Esophagus squamous epithelium (tissue), 5 donors: ENCODE measurements around the gene TPCN2. TPM values are rescaled to one million over a fixed set of nuclear protein-coding genes. Genes with fewer than 3 reads are reported as not detected.

Source experiments
- DNase-seq: peaks from one replicate; lab custom pipeline; 2025; lab: John Stamatoyannopoulos, UW
- H3K27ac ChIP-seq, 4 donors: fragments of 200-600 bp; sonication (generic); one replicate each; pipeline ENCODE4 v1.5.1; 2016 to 2019; ENCODE audit warnings: mild to moderate bottlenecking in 1 of 4
- H3K27me3 ChIP-seq, 4 donors: fragments of 200-600 bp; sonication (generic); 1 replicate in 3 of 4; 2 replicates in 1 of 4; pipeline versions ENCODE4 v1.5.1 to v1.6.0; 2017 to 2021; ENCODE audit warnings: antibody characterized with exemption in 1 of 4
- H3K36me3 ChIP-seq, 3 donors: fragments of 200-600 bp; sonication (generic); one replicate each; pipeline ENCODE4 v1.5.1; 2016 to 2019
- H3K4me1 ChIP-seq, 3 donors: fragments of 200-600 bp; sonication (generic); one replicate each; pipeline ENCODE4 v1.5.1; 2017 to 2019
- H3K4me3 ChIP-seq, 4 donors: fragments of 200-600 bp; sonication (generic); 1 replicate in 3 of 4; 2 replicates in 1 of 4; pipeline ENCODE4 v1.5.1; 2016 to 2019; ENCODE audit warnings: mild to moderate bottlenecking in 2 of 4, moderate library complexity in 1 of 4
- H3K9me3 ChIP-seq, 3 donors: fragments of 200-600 bp; sonication (generic); one replicate each; pipeline ENCODE4 v1.5.1; 2016 to 2019
- POLR2A ChIP-seq, 4 donors: fragments of 450-650 bp; IDR thresholded peaks; one replicate each; pipeline ENCODE4 v1.6.1; 2017; ENCODE audit warnings: antibody characterized with exemption in 4 of 4, mild to moderate bottlenecking in 4 of 4, moderate library complexity in 3 of 4
- WGBS, 2 donors: methylation state at CpG; one replicate each; pipeline ENCODE4 v1.1.5; 2018; 5-methylcytosine and 5-hydroxymethylcytosine counted together
- intact Hi-C: fragments of 100-400 bp; cut with DNase I; formaldehyde crosslinking; loops from one replicate; pipeline ENCODE4 v1.15.0; 2022
- total RNA-seq, 4 donors: library from RNA; depleted of rRNA; stranded (reverse); fragments of >200 nt; gene quantifications; one replicate each; pipeline ENCODE4 v1.1.0, GENCODE V29; 2016
- TF ChIP-seq, protein P1 (sequence below), 6 experiments: fragments of 450-650 bp in 4 of 6; fragments of 200-600 bp in 2 of 6; sonication (generic) in 2 of 6; IDR thresholded peaks; one replicate each; pipeline ENCODE4 v1.5.1; 2016 to 2019; ENCODE audit warnings: antibody characterized with exemption in 6 of 6, mild to moderate bottlenecking in 4 of 6, moderate library complexity in 4 of 6
- donor health status: DM: yes; HTN: yes; CAD: no.

Gene TPCN2
- total RNA-seq, 4 donors from 2014 or later = 7.9 to 12.0 (median 9.1) TPM

- peak overlapping the region in 1 of 4 donors; percentile 38 for H3K4me3 ChIP-seq
- no peaks in the 10 kb centered on the region for H3K9me3 ChIP-seq
- TF ChIP-seq, protein P1, sequence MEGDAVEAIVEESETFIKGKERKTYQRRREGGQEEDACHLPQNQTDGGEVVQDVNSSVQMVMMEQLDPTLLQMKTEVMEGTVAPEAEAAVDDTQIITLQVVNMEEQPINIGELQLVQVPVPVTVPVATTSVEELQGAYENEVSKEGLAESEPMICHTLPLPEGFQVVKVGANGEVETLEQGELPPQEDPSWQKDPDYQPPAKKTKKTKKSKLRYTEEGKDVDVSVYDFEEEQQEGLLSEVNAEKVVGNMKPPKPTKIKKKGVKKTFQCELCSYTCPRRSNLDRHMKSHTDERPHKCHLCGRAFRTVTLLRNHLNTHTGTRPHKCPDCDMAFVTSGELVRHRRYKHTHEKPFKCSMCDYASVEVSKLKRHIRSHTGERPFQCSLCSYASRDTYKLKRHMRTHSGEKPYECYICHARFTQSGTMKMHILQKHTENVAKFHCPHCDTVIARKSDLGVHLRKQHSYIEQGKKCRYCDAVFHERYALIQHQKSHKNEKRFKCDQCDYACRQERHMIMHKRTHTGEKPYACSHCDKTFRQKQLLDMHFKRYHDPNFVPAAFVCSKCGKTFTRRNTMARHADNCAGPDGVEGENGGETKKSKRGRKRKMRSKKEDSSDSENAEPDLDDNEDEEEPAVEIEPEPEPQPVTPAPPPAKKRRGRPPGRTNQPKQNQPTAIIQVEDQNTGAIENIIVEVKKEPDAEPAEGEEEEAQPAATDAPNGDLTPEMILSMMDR (IDR thresholded peaks at IDR 0.05) = no peak
- TF ChIP-seq POLR2A (IDR thresholded peaks at IDR 0.05) = no peak
- DNase-seq = no peak
- WGBS, 2 donors = 53 to 83% methylated on average over 4 to 9 of the region's 18 CpGs
- peaks cover 4 to 22% (median 12%) of the 10 kb centered on the region in 3 donors for H3K36me3 ChIP-seq
- intact Hi-C loops = no loop called here
- H3K27ac ChIP-seq = peak overlapping the region; percentile 89 to 99 (median 96)
- peaks cover 0 to 68% (median 49%) of the 10 kb centered on the region in 3 donors for H3K4me1 ChIP-seq
- no peaks in the 10 kb centered on the region for H3K27me3 ChIP-seq
These were observed 2.1 kb downstream of the TPCN2 start for GRCh38 chr11:69050592-69051380.

GRCh38 chr11:69051381-69052342, 2.9 kb downstream of the TPCN2 start:
- TF ChIP-seq, protein P1 (IDR thresholded peaks at IDR 0.05) = no peak
- TF ChIP-seq POLR2A (IDR thresholded peaks at IDR 0.05) = no peak
- H3K4me3 ChIP-seq = peak overlapping the region in 1 of 4 donors; percentile 38

GRCh38 chr11:69052343-69053168, 3.8 kb downstream of the TPCN2 start:
- Histone ChIP-seq H3K36me3 (peaks cover 4 to 39% (median 12%) of the 10 kb centered on the region in 3 donors), H3K27me3 (no peaks in the 10 kb centered on the region), H3K27ac (peak overlapping the region; percentile 43 to 99 (median 92)), H3K9me3 (no peaks in the 10 kb centered on the region), H3K4me3 (peak overlapping the region in 1 of 4 donors; percentile 38), H3K4me1 (peaks cover 0 to 72% (median 53%) of the 10 kb centered on the region in 3 donors)
- DNase-seq = no peak
- 65% methylated on average over 3 of the region's 21 CpGs; no CpG with 5 or more reads in 1 of the 2 donors for WGBS, 2 donors
- intact Hi-C loops = no loop called here
- no peak for TF ChIP-seq POLR2A (IDR thresholded peaks at IDR 0.05)
- TF ChIP-seq, protein P1 (IDR thresholded peaks at IDR 0.05) = no peak

More at GRCh38 chr11:69051381-69052342, 2.9 kb downstream of the TPCN2 start:
- peak overlapping the region; percentile 10 to 99 (median 92) for H3K27ac ChIP-seq
- H3K36me3 ChIP-seq = peaks cover 4 to 30% (median 12%) of the 10 kb centered on the region in 3 donors
- no peak for DNase-seq
- H3K4me1 ChIP-seq = peaks cover 0 to 72% (median 53%) of the 10 kb centered on the region in 3 donors
- H3K9me3 ChIP-seq = no peaks in the 10 kb centered on the region
- no peaks in the 10 kb centered on the region for H3K27me3 ChIP-seq
- 83 to 84% methylated on average over 16 to 17 of the region's 20 CpGs for WGBS, 2 donors
- intact Hi-C loops = no loop called here

- no CpG with 5 or more reads among the region's 9 CpGs for WGBS, 2 donors
- TF ChIP-seq, protein P1 (IDR thresholded peaks at IDR 0.05) = no peak
- no peak for TF ChIP-seq POLR2A (IDR thresholded peaks at IDR 0.05)
- peak overlapping the region; percentile 43 to 99 (median 92) for H3K27ac ChIP-seq
- peak overlapping the region in 1 of 4 donors; percentile 38 for H3K4me3 ChIP-seq
- no peak for DNase-seq
- no peaks in the 10 kb centered on the region for H3K9me3 ChIP-seq
- H3K27me3 ChIP-seq = no peaks in the 10 kb centered on the region
- H3K4me1 ChIP-seq = peaks cover 0 to 68% (median 50%) of the 10 kb centered on the region in 3 donors
- intact Hi-C loops = no loop called here
- peaks cover 4 to 45% (median 12%) of the 10 kb centered on the region in 3 donors for H3K36me3 ChIP-seq
These were observed 4.4 kb downstream of the TPCN2 start for GRCh38 chr11:69053169-69053477.
